GM12878 (cell line): ENCODE measurements around the gene HELZ. TPM values are rescaled to one million over a fixed set of nuclear protein-coding genes. Genes with fewer than 3 reads are reported as not detected.

Experiments used
- ATAC-seq: fragments of 200-7000 bp; cut with Tn5 transposase; 3 replicates; pipeline ENCODE4 v1.9.1; 2020; ENCODE audit warnings: mild to moderate bottlenecking, moderate library complexity
- BruUV-seq: library from RNA; stranded (reverse); fragments of 400-500 nt; replicated peaks from 2 replicates; lab custom pipeline; 2021; lab: Mats Ljungman, UMichigan
- CTCF ChIA-PET: fragments of 300-600 bp; sonication (Branson Sonifier 250); formaldehyde crosslinking; extraction: SDS; loops from one replicate; lab custom pipeline; 2021; ENCODE audit warnings: inconsistent platforms; lab: Yijun Ruan, JAX
- POLR2A ChIA-PET: fragments of 350-600 bp; formaldehyde crosslinking; extraction: SDS; loops from one replicate; lab custom pipeline; 2021; ENCODE audit warnings: inconsistent platforms; lab: Charles Lee
- RAD21 ChIA-PET: fragments of 300-600 bp; sonication (Branson Sonifier 250); formaldehyde crosslinking; loops from one replicate; lab custom pipeline; 2023; ENCODE audit warnings: antibody characterized with exemption; ENCODE audit not compliant: unreplicated experiment; lab: Charles Lee
- SMC1A ChIA-PET: fragments of 300-600 bp; sonication (Branson Sonifier 250); formaldehyde crosslinking; loops from one replicate; lab custom pipeline; 2023; ENCODE audit not compliant: unreplicated experiment, uncharacterized antibody; lab: Charles Lee
- DNase-seq: peaks from one replicate; pipeline ENCODE4 v3.0.0-alpha.2; 2011; ENCODE audit warnings: low read depth, low spot score
- FAIRE-seq: peaks from 3 replicates; lab custom pipeline; 2011; peaks lifted over from hg19 to GRCh38; lab: Jason Lieb, UNC
- H2AFZ ChIP-seq: 2 replicates; pipeline ENCODE4 v1.6.0; 2011; ENCODE audit warnings: low read depth, low read length, control low read depth; ENCODE audit not compliant: control insufficient read depth
- H3K27ac ChIP-seq: 2 replicates; pipeline ENCODE4 v1.5.1; 2011; ENCODE audit warnings: control low read depth; ENCODE audit not compliant: control insufficient read depth, insufficient read depth
- H3K27me3 ChIP-seq, 2 experiments: replicated peaks in 1 of 2; 2 replicates each; pipeline versions ENCODE4 v1.6.0 to v1.6.1; 2011; ENCODE audit warnings: low read length in 1 of 2; ENCODE audit not compliant: control insufficient read depth in 2 of 2, insufficient read depth in 2 of 2
- H3K36me3 ChIP-seq, 2 experiments: 2 replicates each; pipeline ENCODE4 v1.5.1; 2011; ENCODE audit warnings: low read length in 1 of 2; ENCODE audit not compliant: control insufficient read depth in 2 of 2, insufficient read depth in 2 of 2
- H3K4me1 ChIP-seq: 2 replicates; pipeline ENCODE4 v1.6.1; 2011; ENCODE audit warnings: mild to moderate bottlenecking, low read length, moderate library complexity, mixed read lengths; ENCODE audit not compliant: control insufficient read depth, insufficient read depth
- H3K4me2 ChIP-seq: 2 replicates; pipeline ENCODE4 v1.6.0; 2011; ENCODE audit warnings: control low read depth; ENCODE audit not compliant: control insufficient read depth, insufficient read depth
- H3K4me3 ChIP-seq: fragments of 200-600 bp; sonication (generic); 2 replicates; pipeline ENCODE4 v1.5.1; 2016
- H3K79me2 ChIP-seq: 2 replicates; pipeline ENCODE4 v1.6.0; 2011; ENCODE audit warnings: low read length; ENCODE audit not compliant: control insufficient read depth, insufficient read depth
- H3K9ac ChIP-seq: 2 replicates; pipeline ENCODE4 v1.8.0; 2011; ENCODE audit warnings: low read length, control low read depth, mixed read lengths; ENCODE audit not compliant: control insufficient read depth, insufficient read depth
- H3K9me3 ChIP-seq: replicated peaks from 3 replicates; pipeline ENCODE4 v1.5.1; 2011; ENCODE audit warnings: mild to moderate bottlenecking, low read length; ENCODE audit not compliant: control insufficient read depth, insufficient read depth
- H4K20me1 ChIP-seq: 2 replicates; pipeline ENCODE4 v1.6.0; 2011; ENCODE audit not compliant: control insufficient read depth, insufficient read depth
- ATF2 ChIP-seq: IDR thresholded peaks from 2 replicates; pipeline ENCODE4 v1.6.1; 2012; ENCODE audit warnings: low read length, inconsistent platforms
- BCL11A ChIP-seq: IDR thresholded peaks from 2 replicates; pipeline ENCODE4 v1.6.1; 2011; ENCODE audit warnings: low read depth, low read length
- CHD1 ChIP-seq: IDR thresholded peaks from 2 replicates; pipeline ENCODE4 v1.6.1; 2012; ENCODE audit warnings: low read depth, low read length, improper control_type of control experiment
- CHD4 ChIP-seq: fragments of 200-600 bp; sonication (generic); IDR thresholded peaks from 2 replicates; pipeline ENCODE4 v1.6.1; 2016; ENCODE audit warnings: mild to moderate bottlenecking
- CREB1 ChIP-seq: IDR thresholded peaks from 2 replicates; pipeline ENCODE4 v1.6.1; 2012; ENCODE audit warnings: low read depth, mild to moderate bottlenecking, inconsistent platforms
- DPF2 ChIP-seq: fragments of 450-650 bp; IDR thresholded peaks from 2 replicates; pipeline ENCODE4 v1.6.1; 2017; ENCODE audit warnings: mild to moderate bottlenecking
- ETV6 ChIP-seq, 2 experiments: fragments of 450-650 bp in 1 of 2; IDR thresholded peaks in 1 of 2; conservative IDR thresholded peaks in 1 of 2; 2 replicates each; pipeline ENCODE4 v1.6.1; 2014; ENCODE audit warnings: antibody characterized with exemption in 1 of 2, borderline replicate concordance in 1 of 2, low read depth in 1 of 2, mild to moderate bottlenecking in 1 of 2, moderate library complexity in 1 of 2
- HDGF ChIP-seq: fragments of 450-650 bp; IDR thresholded peaks from 2 replicates; pipeline ENCODE4 v1.6.1; 2016; ENCODE audit warnings: antibody characterized with exemption
- HSF1 ChIP-seq: fragments of 150-350 bp; IDR thresholded peaks from 2 replicates; pipeline ENCODE4 v1.6.1; 2014; ENCODE audit warnings: mild to moderate bottlenecking, low read depth, low read length
- NFIC ChIP-seq: IDR thresholded peaks from 2 replicates; pipeline ENCODE4 v1.6.1; 2012; ENCODE audit warnings: low read depth, mild to moderate bottlenecking, inconsistent platforms, low read length, moderate library complexity
- NR2F1 ChIP-seq: fragments of 450-650 bp; conservative IDR thresholded peaks from 2 replicates; pipeline ENCODE4 v1.6.1; 2017; ENCODE audit warnings: mild to moderate bottlenecking
- TCF3 ChIP-seq: IDR thresholded peaks from 2 replicates; pipeline ENCODE4 v1.6.1; 2012; ENCODE audit warnings: low read depth, mild to moderate bottlenecking, low read length, borderline replicate concordance; ENCODE audit not compliant: insufficient read depth
- WRNIP1 ChIP-seq: IDR thresholded peaks from 2 replicates; pipeline ENCODE4 v1.6.1; 2011; ENCODE audit warnings: low read depth, low read length, improper control_type of control experiment, borderline replicate concordance
- ZBED1 ChIP-seq: IDR thresholded peaks from 2 replicates; pipeline ENCODE4 v1.6.1; 2016; ENCODE audit warnings: borderline replicate concordance
- ZNF217 ChIP-seq: fragments of 450-650 bp; IDR thresholded peaks from 2 replicates; pipeline ENCODE4 v1.6.1; 2017; ENCODE audit warnings: antibody characterized with exemption, mild to moderate bottlenecking
- WGBS: methylation state at CpG from one replicate; pipeline ENCODE4 v1.1.6; 2016; ENCODE audit warnings: low lambda C conversion rate; ENCODE audit not compliant: insufficient replicate concordance, insufficient coverage; ENCODE audit errors: missing lambda C conversion rate; 5-methylcytosine and 5-hydroxymethylcytosine counted together
- in situ Hi-C: fragments of 300-500 bp; cut with MboI; formaldehyde crosslinking; loops from 9 replicates; pipeline ENCODE4 v1.14.3; 2018; ENCODE audit warnings: mixed read lengths
- intact Hi-C: fragments of 100-400 bp; cut with micrococcal nuclease; formaldehyde crosslinking; loops from one replicate; pipeline ENCODE4 v1.14.2; 2022; ENCODE audit not compliant: unreplicated experiment
- polyA plus RNA-seq, 11 experiments: library from polyadenylated mRNA; depleted of rRNA in 4 of 11; unstranded in 6 of 11; stranded (reverse) in 5 of 11; fragments of >200 nt; fragmentation: Nextera tagmentation in 4 of 11; fragmentation: Illumina TruSeq in 1 of 11; extraction: Ambion mirVana in 4 of 11; extraction: Trizol in 1 of 11; gene quantifications; 1 replicate in 1 of 11; 2 replicates in 10 of 11; pipeline versions ENCODE4 v1.2.1 to v1.2.3, GENCODE V29; 2011 to 2016; ENCODE audit warnings: inconsistent platforms in 2 of 11, missing spikeins in 2 of 11, low read depth in 1 of 11
- total RNA-seq, 4 experiments: library from RNA; depleted of rRNA in 3 of 4; stranded (reverse); fragments of >200 nt in 3 of 4; fragmentation: Illumina TruSeq in 1 of 4; extraction: Trizol in 1 of 4; gene quantifications; 2 replicates each; pipeline versions ENCODE4 v1.2.1 to v1.2.3, GENCODE V29; 2013 to 2021

Gene HELZ
- total and polyA plus RNA-seq, 10 of the 15 experiments (the other 5 are each of a cell fraction or from before 2014, with no cell fraction given), result 1.5 to 36.8 (median 19.1) TPM

- H3K4me1 ChIP-seq, result no peaks in the 10 kb centered on the region
- no peak for FAIRE-seq
- H4K20me1 ChIP-seq, result no peaks in the 10 kb centered on the region
- H3K27ac ChIP-seq, result no peak overlapping the region
- no peak overlapping the region for H3K4me2 ChIP-seq
- H3K79me2 ChIP-seq, result no peaks in the 10 kb centered on the region
- no peak for ATAC-seq
- intact Hi-C loops, result no loop called here
- POLR2A ChIA-PET, result interaction anchor here (0.7 kb wide), 1 partner anchor 68 kb away, joined by 5 read pairs; no protein-coding TSS in a partner anchor
- no TSS peak for BruUV-seq
- WGBS, result 30% methylated on average over 5 of the region's 5 CpGs
- no peak for TF ChIP-seq NFIC
- TF ChIP-seq HDGF, result no peak
- TF ChIP-seq BCL11A, result no peak
- TF ChIP-seq ZNF217, result no peak
- no peak for TF ChIP-seq CHD1
- no peaks in the 10 kb centered on the region; a peak in 1 of 4 replicates for H3K27me3 ChIP-seq
- SMC1A ChIA-PET, result no interaction called here
- CTCF ChIA-PET, result interaction anchor here (0.6 to 1.2 kb wide), 2 partner anchors 9 to 95 kb away, joined by 3 to 4 read pairs; no protein-coding TSS in a partner anchor
- H3K36me3 ChIP-seq, result no peaks in the 10 kb centered on the region
- no peak overlapping the region for H2AFZ ChIP-seq
- in situ Hi-C loops, result no loop called here
- H3K9ac ChIP-seq, result no peak overlapping the region
- no peak for DNase-seq
- RAD21 ChIA-PET, result no interaction called here
- H3K9me3 ChIP-seq, result no peaks in the 10 kb centered on the region
- no peak overlapping the region for H3K4me3 ChIP-seq
Measured at GRCh38 chr17:67283731-67284516, 38.9 kb upstream of the HELZ start.

- FAIRE-seq, result no peak
- CTCF ChIA-PET, result interaction anchor here (1.7 to 1.8 kb wide), 2 partner anchors 9 to 12 kb away, joined by 7 read pairs; no protein-coding TSS in a partner anchor
Measured at GRCh38 chr17:67281743-67282142, 36.7 kb upstream of the HELZ start.

More at GRCh38 chr17:67281743-67282142, 36.7 kb upstream of the HELZ start:
- Histone ChIP-seq H3K27me3 (no peaks in the 10 kb centered on the region; a peak in 1 of 4 replicates), H3K9me3 (no peaks in the 10 kb centered on the region), H3K4me1 (no peaks in the 10 kb centered on the region), H3K4me2 (no peak overlapping the region), H2AFZ (no peak overlapping the region), H3K27ac (no peak overlapping the region), H3K79me2 (no peaks in the 10 kb centered on the region), H3K4me3 (no peak overlapping the region), H3K36me3 (no peaks in the 10 kb centered on the region), H4K20me1 (no peaks in the 10 kb centered on the region), H3K9ac (no peak overlapping the region)
- BruUV-seq, result no TSS peak
- TF ChIP-seq ZBED1 (no peak), TCF3 (no peak), ETV6 (conservative IDR thresholded peaks at IDR 0.05 in 1 of 2, IDR thresholded peaks at IDR 0.05 in 1 of 2; ENCODE audit: borderline replicate concordance in 1 of 2, low read depth in 1 of 2) (no peak), HSF1 (no peak), NR2F1 (no peak), ATF2 (no peak), DPF2 (no peak), CREB1 (no peak), WRNIP1 (no peak), CHD4 (no peak)
- RAD21 ChIA-PET, result interaction anchor here (0.7 kb wide), 1 partner anchor 10 kb away, joined by 6 read pairs; no protein-coding TSS in a partner anchor
- WGBS, result 45% methylated on average over 8 of the region's 8 CpGs
- intact Hi-C loops, result no loop called here
- in situ Hi-C loops, result no loop called here
- ATAC-seq, result no peak
- POLR2A ChIA-PET, result no interaction called here
- no peak for DNase-seq
- SMC1A ChIA-PET, result no interaction called here
